ENCODE data around the gene ZFYVE1.
"Not testable (repeated sequence)": the region's sequence is repeated elsewhere in the genome, so short reads cannot be mapped to it uniquely, and the experiment has no call there.

The ZFYVE1 gene

GRCh38 chr14:72957213-72957612, 69.7 kb downstream of the ZFYVE1 start:
- DNase-seq (ENCODE audit: low read depth in 1 of 2, low spot score in 1 of 2) = no peak
- no peak overlapping the region for H3K27ac ChIP-seq (replicated peaks)
- H3K4me3 ChIP-seq (replicated peaks; ENCODE audit: insufficient read depth, low read length) = no peak overlapping the region
- TF ChIP-seq POLR2AphosphoS5 (IDR thresholded peaks at IDR 0.05; ENCODE audit: low read depth) = no peak
- TF ChIP-seq CTCF (IDR thresholded peaks at IDR 0.05; ENCODE audit: insufficient read depth, low read length) = no peak
- no peak for TF ChIP-seq REST (IDR thresholded peaks at IDR 0.05; ENCODE audit: insufficient replicate concordance, low read depth)
- TF ChIP-seq SPI1 (IDR thresholded peaks at IDR 0.05; ENCODE audit: borderline replicate concordance, low read depth) = no peak
- TF ChIP-seq GABPA (IDR thresholded peaks at IDR 0.05; ENCODE audit: low read depth) = no peak
- H3K27me3 ChIP-seq (ENCODE audit: insufficient read depth, poor library complexity, severe bottlenecking) = no peaks in the 10 kb centered on the region

GRCh38 chr14:72956741-72957140, 70.2 kb downstream of the ZFYVE1 start:
- not testable (repeated sequence) for H3K27ac ChIP-seq (replicated peaks); DNase-seq (ENCODE audit: low read depth in 1 of 2, low spot score in 1 of 2); H3K4me3 ChIP-seq (replicated peaks; ENCODE audit: insufficient read depth, low read length); H3K27me3 ChIP-seq (ENCODE audit: insufficient read depth, poor library complexity, severe bottlenecking)

GRCh38 chr14:72952171-72952570, 74.7 kb downstream of the ZFYVE1 start:
- Histone ChIP-seq H3K4me3 (replicated peaks; ENCODE audit: insufficient read depth, low read length) (no peak overlapping the region), H3K27ac (replicated peaks) (no peak overlapping the region), H3K27me3 (ENCODE audit: insufficient read depth, poor library complexity, severe bottlenecking) (no peaks in the 10 kb centered on the region)
- no peak for DNase-seq (ENCODE audit: low read depth in 1 of 2, low spot score in 1 of 2)
- TF ChIP-seq POLR2AphosphoS5 (IDR thresholded peaks at IDR 0.05; ENCODE audit: low read depth) (no peak), CTCF (IDR thresholded peaks at IDR 0.05; ENCODE audit: insufficient read depth, low read length) (no peak), SPI1 (IDR thresholded peaks at IDR 0.05; ENCODE audit: borderline replicate concordance, low read depth) (no peak), GABPA (IDR thresholded peaks at IDR 0.05; ENCODE audit: low read depth) (no peak), REST (IDR thresholded peaks at IDR 0.05; ENCODE audit: insufficient replicate concordance, low read depth) (no peak)

- TF ChIP-seq CTCF (IDR thresholded peaks at IDR 0.05; ENCODE audit: insufficient read depth, low read length) (peak; percentile 63), REST (IDR thresholded peaks at IDR 0.05; ENCODE audit: insufficient replicate concordance, low read depth) (no peak)
Observed at GRCh38 chr14:72948481-72949138, 78.3 kb downstream of the ZFYVE1 start.

More at GRCh38 chr14:72948481-72949138, 78.3 kb downstream of the ZFYVE1 start:
- DNase-seq (ENCODE audit: low read depth in 1 of 2, low spot score in 1 of 2) = peak in 1 of 2 experiments; percentile 11
- H3K4me3 ChIP-seq (replicated peaks; ENCODE audit: insufficient read depth, low read length) = no peak overlapping the region
- no peaks in the 10 kb centered on the region for H3K27me3 ChIP-seq (ENCODE audit: insufficient read depth, poor library complexity, severe bottlenecking)
- H3K27ac ChIP-seq (replicated peaks) = no peak overlapping the region

Measured in HL-60 (cell line).